Endodermal cell (in vitro differentiated cells): ENCODE results near the gene UBL7. TPM values are rescaled to one million over a fixed set of nuclear protein-coding genes. Genes with fewer than 3 reads are reported as not detected.

ENCODE experiments used
- DNase-seq: peaks from one replicate; pipeline ENCODE4 v3.0.0-alpha.2; 2017
- H3K27ac ChIP-seq: 2 replicates; pipeline ENCODE4 v1.5.1; 2013; ENCODE audit warnings: mild to moderate bottlenecking, low read depth, low read length, moderate library complexity
- H3K27me3 ChIP-seq: 2 replicates; pipeline ENCODE4 v1.6.1; 2013; ENCODE audit warnings: mild to moderate bottlenecking, low read length, moderate library complexity; ENCODE audit not compliant: insufficient read depth, control insufficient read depth, poor library complexity, severe bottlenecking
- H3K36me3 ChIP-seq: 2 replicates; pipeline ENCODE4 v1.7.0; 2013; ENCODE audit warnings: mild to moderate bottlenecking, low read length, moderate library complexity; ENCODE audit not compliant: control insufficient read depth, insufficient read depth
- H3K4me1 ChIP-seq: one replicate; pipeline ENCODE4 v1.7.0; 2013; ENCODE audit warnings: low read length; ENCODE audit not compliant: control insufficient read depth, insufficient read depth
- H3K4me3 ChIP-seq: 2 replicates; pipeline ENCODE4 v1.5.1; 2013; ENCODE audit warnings: mild to moderate bottlenecking, low read length, moderate library complexity
- H3K9ac ChIP-seq: 2 replicates; pipeline ENCODE4 v1.6.1; 2013; ENCODE audit warnings: mild to moderate bottlenecking, low read length, moderate library complexity; ENCODE audit not compliant: poor library complexity, severe bottlenecking; ENCODE audit errors: extremely low read depth
- H3K9me3 ChIP-seq: 2 replicates; pipeline ENCODE4 v1.6.1; 2013; ENCODE audit warnings: mild to moderate bottlenecking, low read length, moderate library complexity; ENCODE audit not compliant: control insufficient read depth
- H3K27ac Mint-ChIP-seq: 2 replicates; pipeline ENCODE4 v1.8.0; 2020; ENCODE audit warnings: mixed read lengths
- H3K27me3 Mint-ChIP-seq: 2 replicates; pipeline ENCODE4 v1.8.0; 2021; ENCODE audit warnings: mild to moderate bottlenecking, mixed read lengths; ENCODE audit not compliant: insufficient read depth
- H3K36me3 Mint-ChIP-seq: 2 replicates; pipeline ENCODE4 v1.8.0; 2020; ENCODE audit warnings: low read depth, mixed read lengths
- H3K4me1 Mint-ChIP-seq: 2 replicates; pipeline ENCODE4 v1.8.0; 2020; ENCODE audit warnings: mixed read lengths
- H3K4me3 Mint-ChIP-seq: 2 replicates; pipeline ENCODE4 v1.8.0; 2020; ENCODE audit warnings: mild to moderate bottlenecking, moderate library complexity, mixed read lengths
- H3K9me3 Mint-ChIP-seq: 2 replicates; pipeline ENCODE4 v1.8.0; 2020; ENCODE audit warnings: mild to moderate bottlenecking, mixed read lengths
- WGBS, 2 experiments: methylation state at CpG; one replicate each; pipeline versions ENCODE4 v1.1.5 to v1.1.7; 2013; ENCODE audit warnings: missing lambda C conversion rate in 2 of 2, mixed read lengths in 1 of 2; ENCODE audit not compliant: insufficient coverage in 1 of 2, insufficient read length in 1 of 2; 5-methylcytosine and 5-hydroxymethylcytosine counted together
- total RNA-seq, 2 donors: library from RNA; stranded (reverse); fragmentation: NEBNext Ultra II Directional in 1 of 2; extraction: Animal tissue kit (Norgen Biotek cat#: 25700) in 1 of 2; gene quantifications; 2 replicates in 1 of 2; 3 replicates in 1 of 2; pipeline ENCODE4 v1.2.1, GENCODE V29; 2021
- TF ChIP-seq, protein P1 (sequence below): fragments of 200-600 bp; sonication (generic); conservative IDR thresholded peaks from 2 replicates; pipeline ENCODE4 v1.5.0; 2021; ENCODE audit warnings: antibody characterized with exemption, mild to moderate bottlenecking

UBL7 gene
- total RNA-seq, 2 donors from 2014 or later: 38.5 to 52.6 TPM

DNA sequence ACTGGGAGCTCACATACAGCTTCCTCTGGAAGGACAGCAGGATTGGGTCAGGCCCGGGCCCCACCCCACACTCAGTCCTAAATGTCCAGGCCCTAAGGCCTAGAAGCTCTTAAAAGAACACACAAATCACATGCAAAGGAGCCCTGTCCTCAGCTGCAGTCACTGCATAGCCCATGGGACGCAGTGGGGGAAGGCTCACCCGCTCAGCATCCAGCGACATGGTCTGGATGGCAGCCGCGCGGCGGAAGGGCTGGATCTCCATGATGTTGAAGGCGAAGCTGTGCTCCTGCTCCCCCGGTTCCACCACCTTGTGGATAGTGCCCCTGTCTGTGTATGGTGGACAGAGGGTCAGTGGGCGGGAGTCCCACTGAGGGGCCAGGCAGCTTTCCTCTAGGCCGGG lies 49.3 kb downstream of the UBL7 start:
- Histone ChIP-seq H3K9me3 (no peaks in the 10 kb centered on the region), H3K4me1 (peaks cover 2% of the 10 kb centered on the region), H3K27me3 (no peaks in the 10 kb centered on the region), H3K36me3 (peaks cover 27% of the 10 kb centered on the region), H3K4me3 (no peak overlapping the region), H3K9ac (no peak overlapping the region), H3K27ac (no peak overlapping the region)
- no peak for DNase-seq
- no peak overlapping the region for H3K4me3 Mint-ChIP-seq
- no peaks in the 10 kb centered on the region for H3K27me3 Mint-ChIP-seq
- no peaks in the 10 kb centered on the region for H3K4me1 Mint-ChIP-seq
- TF ChIP-seq, protein P1, sequence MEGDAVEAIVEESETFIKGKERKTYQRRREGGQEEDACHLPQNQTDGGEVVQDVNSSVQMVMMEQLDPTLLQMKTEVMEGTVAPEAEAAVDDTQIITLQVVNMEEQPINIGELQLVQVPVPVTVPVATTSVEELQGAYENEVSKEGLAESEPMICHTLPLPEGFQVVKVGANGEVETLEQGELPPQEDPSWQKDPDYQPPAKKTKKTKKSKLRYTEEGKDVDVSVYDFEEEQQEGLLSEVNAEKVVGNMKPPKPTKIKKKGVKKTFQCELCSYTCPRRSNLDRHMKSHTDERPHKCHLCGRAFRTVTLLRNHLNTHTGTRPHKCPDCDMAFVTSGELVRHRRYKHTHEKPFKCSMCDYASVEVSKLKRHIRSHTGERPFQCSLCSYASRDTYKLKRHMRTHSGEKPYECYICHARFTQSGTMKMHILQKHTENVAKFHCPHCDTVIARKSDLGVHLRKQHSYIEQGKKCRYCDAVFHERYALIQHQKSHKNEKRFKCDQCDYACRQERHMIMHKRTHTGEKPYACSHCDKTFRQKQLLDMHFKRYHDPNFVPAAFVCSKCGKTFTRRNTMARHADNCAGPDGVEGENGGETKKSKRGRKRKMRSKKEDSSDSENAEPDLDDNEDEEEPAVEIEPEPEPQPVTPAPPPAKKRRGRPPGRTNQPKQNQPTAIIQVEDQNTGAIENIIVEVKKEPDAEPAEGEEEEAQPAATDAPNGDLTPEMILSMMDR: no peak
- 93 to 94% methylated on average over 3 to 12 of the region's 12 CpGs for WGBS, 2 experiments
- H3K9me3 Mint-ChIP-seq: no peaks in the 10 kb centered on the region
- H3K36me3 Mint-ChIP-seq: peaks cover 16% of the 10 kb centered on the region
- H3K27ac Mint-ChIP-seq: no peak overlapping the region

DNA sequence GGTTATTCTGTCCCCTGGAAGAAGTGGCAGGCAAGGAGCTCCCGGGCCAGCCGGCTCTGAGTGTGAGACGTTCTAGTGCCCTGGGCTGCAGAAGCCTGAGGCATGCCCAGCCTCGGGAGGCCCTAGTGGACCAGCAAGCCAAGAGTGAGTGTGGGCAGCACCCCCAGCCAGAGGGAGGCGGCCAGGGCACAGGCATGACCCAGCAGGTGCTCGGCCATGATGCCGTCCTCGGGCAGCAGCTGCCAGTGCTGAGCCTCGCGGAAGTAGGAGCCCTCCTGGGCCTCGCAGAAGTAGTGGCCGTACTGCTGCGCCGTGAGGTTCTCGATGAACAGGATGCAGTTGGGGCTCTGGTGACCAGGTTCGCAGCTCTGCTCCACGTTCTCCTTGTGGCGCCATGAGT lies 50.5 kb downstream of the UBL7 start:
- H3K4me1 Mint-ChIP-seq: no peaks in the 10 kb centered on the region
- no peak overlapping the region for H3K27ac ChIP-seq
- no peak for DNase-seq
- H3K36me3 ChIP-seq: peaks cover 18% of the 10 kb centered on the region
- H3K4me3 ChIP-seq: no peak overlapping the region
- no peaks in the 10 kb centered on the region for H3K9me3 Mint-ChIP-seq
- 95 to 100% methylated on average over 9 to 18 of the region's 18 CpGs for WGBS, 2 experiments
- TF ChIP-seq, protein P1: no peak
- peaks cover 11% of the 10 kb centered on the region for H3K36me3 Mint-ChIP-seq
- no peak overlapping the region for H3K4me3 Mint-ChIP-seq
- no peak overlapping the region for H3K27ac Mint-ChIP-seq
- H3K4me1 ChIP-seq: peaks cover 2% of the 10 kb centered on the region
- no peak overlapping the region for H3K9ac ChIP-seq
- H3K9me3 ChIP-seq: no peaks in the 10 kb centered on the region
- no peaks in the 10 kb centered on the region for H3K27me3 Mint-ChIP-seq
- no peaks in the 10 kb centered on the region for H3K27me3 ChIP-seq

DNA sequence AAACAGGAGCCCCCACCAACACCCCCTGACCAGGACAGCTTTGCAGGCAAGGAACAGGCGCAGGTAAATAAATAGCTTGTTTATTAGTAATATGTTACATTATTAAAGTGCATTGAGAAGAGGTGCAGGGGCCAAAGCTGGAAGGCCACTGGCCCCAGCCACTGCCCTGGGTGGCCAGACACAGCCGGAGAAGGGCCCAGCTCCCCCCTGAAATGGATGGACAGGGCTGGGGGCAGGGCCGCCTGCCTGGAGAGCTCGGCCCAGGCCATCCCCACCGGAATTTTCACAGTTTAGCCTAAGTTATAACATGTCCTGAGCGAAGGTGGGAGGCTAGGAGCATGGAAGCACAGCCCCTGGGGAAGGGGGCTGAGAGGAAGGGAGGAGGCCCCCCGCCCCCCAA lies 51.7 kb downstream of the UBL7 start:
- H3K4me1 ChIP-seq: peaks cover 2% of the 10 kb centered on the region
- Mint-ChIP-seq H3K4me1 (no peaks in the 10 kb centered on the region), H3K27ac (no peak overlapping the region), H3K9me3 (no peaks in the 10 kb centered on the region), H3K27me3 (no peaks in the 10 kb centered on the region), H3K36me3 (peaks cover 5% of the 10 kb centered on the region), H3K4me3 (no peak overlapping the region)
- H3K27ac ChIP-seq: no peak overlapping the region
- H3K9ac ChIP-seq: no peak overlapping the region
- no peaks in the 10 kb centered on the region for H3K9me3 ChIP-seq
- no peak overlapping the region for H3K4me3 ChIP-seq
- no peak for DNase-seq
- 81 to 90% methylated on average over 5 to 7 of the region's 7 CpGs for WGBS, 2 experiments
- no peaks in the 10 kb centered on the region for H3K27me3 ChIP-seq
- TF ChIP-seq, protein P1: no peak
- peaks cover 7% of the 10 kb centered on the region for H3K36me3 ChIP-seq
